K562 (cell line): ENCODE data around the gene SKP2. TPM values are rescaled to one million over a fixed set of nuclear protein-coding genes. Genes with fewer than 3 reads are reported as not detected.

Source experiments
- ATAC-seq: fragments of 200-7000 bp; cut with Tn5 transposase; 3 replicates; pipeline ENCODE4 v1.9.1; 2020; ENCODE audit warnings: moderate library complexity
- BruUV-seq: library from RNA; stranded (reverse); fragments of 400-500 nt; replicated peaks from 2 replicates; lab custom pipeline; 2021; lab: Mats Ljungman, UMichigan
- CTCF ChIA-PET: fragments of 300-600 bp; formaldehyde crosslinking; extraction: SDS; loops from one replicate; lab custom pipeline; 2021; ENCODE audit warnings: low intra/inter-chr PET ratio; lab: Yijun Ruan, JAX
- POLR2A ChIA-PET: fragments of 300-600, 350-650 bp; sonication (Branson Sonifier 250); formaldehyde crosslinking; extraction: SDS; loops from one replicate; lab custom pipeline; 2021; ENCODE audit warnings: antibody characterized with exemption, inconsistent platforms; lab: Yijun Ruan, JAX
- DNase-seq, 4 experiments: peaks; one replicate each; pipeline versions ENCODE4 v3.0.0 to v3.0.0-alpha.2; 2011 to 2018; ENCODE audit warnings: low spot score in 3 of 4, mixed read lengths in 3 of 4; ENCODE audit errors: extremely low read depth in 1 of 4
- FAIRE-seq: peaks from 2 replicates; lab custom pipeline; 2011; peaks lifted over from hg19 to GRCh38; lab: Jason Lieb, UNC
- H2AFZ ChIP-seq: 2 replicates; pipeline ENCODE4 v1.6.0; 2011; ENCODE audit warnings: low read depth, low read length, control low read depth, inconsistent platforms
- H3K27ac ChIP-seq: fragments of 200-600 bp; 3 replicates; pipeline ENCODE4 v1.8.0; 2011; ENCODE audit warnings: low read depth, mild to moderate bottlenecking, control low read depth, inconsistent platforms, low read length, moderate library complexity, mixed read lengths; ENCODE audit errors: extremely low read depth
- H3K27me3 ChIP-seq, 2 experiments: fragments of 300-600 bp in 1 of 2; 2 replicates in 1 of 2; 3 replicates in 1 of 2; pipeline versions ENCODE4 v1.6.0 to v1.8.0; 2011; ENCODE audit warnings: inconsistent platforms in 2 of 2, low read length in 2 of 2, mild to moderate bottlenecking in 1 of 2, mixed read lengths in 1 of 2, moderate library complexity in 1 of 2; ENCODE audit not compliant: control insufficient read depth in 2 of 2, insufficient read depth in 2 of 2
- H3K36me3 ChIP-seq: fragments of 300-600 bp; 3 replicates; pipeline ENCODE4 v1.8.0; 2011; ENCODE audit warnings: mild to moderate bottlenecking, low read length, inconsistent platforms; ENCODE audit not compliant: control insufficient read depth, insufficient read depth
- H3K4me1 ChIP-seq, 2 experiments: fragments of 200-600 bp in 1 of 2; replicated peaks in 1 of 2; 2 replicates in 1 of 2; 3 replicates in 1 of 2; pipeline versions ENCODE4 v1.5.1 to v1.8.0; 2011; ENCODE audit warnings: inconsistent platforms in 2 of 2, low read length in 2 of 2, mild to moderate bottlenecking in 1 of 2, mixed read lengths in 1 of 2, moderate library complexity in 1 of 2; ENCODE audit not compliant: control insufficient read depth in 2 of 2, insufficient read depth in 2 of 2
- H3K4me2 ChIP-seq: 2 replicates; pipeline ENCODE4 v1.6.1; 2011; ENCODE audit warnings: low read length, control low read depth, inconsistent platforms, mixed read lengths; ENCODE audit not compliant: insufficient read depth
- H3K4me3 ChIP-seq: fragments of 200-600 bp; sonication (generic), shearing (Covaris generic); 2 replicates; pipeline ENCODE4 v1.5.1; 2016; ENCODE audit warnings: control low read depth, inconsistent platforms
- H3K79me2 ChIP-seq: fragments of 200-600 bp; 3 replicates; pipeline ENCODE4 v1.8.0; 2011; ENCODE audit warnings: low read length, inconsistent platforms; ENCODE audit not compliant: control insufficient read depth, insufficient read depth
- H3K9ac ChIP-seq, 2 experiments: 2 replicates each; pipeline versions ENCODE4 v1.6.0 to v1.6.1; 2011; ENCODE audit warnings: low read depth in 2 of 2, low read length in 2 of 2, control low read depth in 1 of 2, inconsistent platforms in 1 of 2, mild to moderate bottlenecking in 1 of 2, mixed read lengths in 1 of 2; ENCODE audit not compliant: insufficient read depth in 1 of 2
- H3K9me1 ChIP-seq: one replicate; pipeline ENCODE4 v1.6.0; 2011; ENCODE audit warnings: inconsistent platforms, mild to moderate bottlenecking, low read length, moderate library complexity; ENCODE audit not compliant: control insufficient read depth, insufficient read depth
- H3K9me3 ChIP-seq: replicated peaks from 2 replicates; pipeline ENCODE4 v1.5.1; 2011; ENCODE audit warnings: low read depth, low read length, inconsistent platforms; ENCODE audit not compliant: control insufficient read depth, insufficient read depth
- H4K20me1 ChIP-seq: replicated peaks from 2 replicates; pipeline ENCODE4 v1.6.1; 2011; ENCODE audit warnings: low read length, inconsistent platforms, mixed read lengths; ENCODE audit not compliant: control insufficient read depth, insufficient read depth
- CBX3 ChIP-seq, 2 experiments: IDR thresholded peaks; 1 replicate in 1 of 2; 2 replicates in 1 of 2; pipeline ENCODE4 v1.6.1; 2012; ENCODE audit warnings: inconsistent platforms in 2 of 2, low read length in 2 of 2, borderline replicate concordance in 1 of 2, control low read depth in 1 of 2
- HEY1 ChIP-seq: fragments of 250-450 bp; sonication (Bioruptor Pico); IDR thresholded peaks from 2 replicates; pipeline ENCODE4 v1.5.0; 2020; ENCODE audit warnings: mild to moderate bottlenecking, moderate library complexity, borderline replicate concordance
- NR3C1 ChIP-seq: sonication (generic); formaldehyde crosslinking; IDR thresholded peaks from 2 replicates; pipeline ENCODE4 v1.8.1; 2022; ENCODE audit warnings: missing genetic modification reagents
- PTBP1 ChIP-seq: fragments of 200-400 bp; formaldehyde crosslinking; IDR thresholded peaks from 2 replicates; pipeline ENCODE4 v1.6.1; 2017; ENCODE audit warnings: low read depth, low read length
- TRIM28 ChIP-seq: fragments of 450-650 bp; IDR thresholded peaks from 2 replicates; pipeline ENCODE4 v1.6.1; 2017
- ZNF124 ChIP-seq: sonication (generic); formaldehyde crosslinking; IDR thresholded peaks from 2 replicates; pipeline ENCODE4 v1.8.1; 2022; ENCODE audit warnings: missing genetic modification reagents
- ZNF146 ChIP-seq: IDR thresholded peaks from one replicate; pipeline ENCODE4 v1.6.1; 2018; ENCODE audit warnings: missing compliant biosample characterization; ENCODE audit not compliant: unreplicated experiment
- ZNF212 ChIP-seq: fragments of 450-650 bp; formaldehyde crosslinking; IDR thresholded peaks from 2 replicates; pipeline ENCODE4 v1.4.0; 2020; ENCODE audit warnings: mild to moderate bottlenecking
- WGBS: fragments of 100-300 bp; shearing (Covaris generic); methylation state at CpG from one replicate; pipeline ENCODE4 v1.1.6; 2016; ENCODE audit warnings: low coverage, mixed read lengths; ENCODE audit not compliant: insufficient coverage; ENCODE audit errors: missing lambda C conversion rate; 5-methylcytosine and 5-hydroxymethylcytosine counted together
- in situ Hi-C: fragments of 300-500 bp; cut with MboI; formaldehyde crosslinking; loops from 4 replicates; pipeline ENCODE4 v1.15.0; 2018; ENCODE audit warnings: inconsistent platforms, mixed read lengths
- intact Hi-C: fragments of 100-400 bp; cut with micrococcal nuclease; formaldehyde crosslinking; loops from 2 replicates; pipeline ENCODE4 v1.14.2; 2022
- polyA plus RNA-seq, 8 experiments: library from polyadenylated mRNA; depleted of rRNA in 4 of 8; stranded (reverse) in 5 of 8; unstranded in 3 of 8; fragments of >200 nt; fragmentation: Nextera tagmentation in 2 of 8; fragmentation: Illumina TruSeq in 1 of 8; extraction: Ambion mirVana in 2 of 8; extraction: Trizol in 1 of 8; gene quantifications; 2 replicates each; pipeline versions ENCODE4 v1.2.1 to v1.2.3, GENCODE V29; 2011 to 2014; ENCODE audit warnings: inconsistent platforms in 1 of 8, missing spikeins in 1 of 8
- total RNA-seq, 7 experiments: library from RNA; depleted of rRNA in 6 of 7; stranded (reverse); fragments of >200 nt in 6 of 7; fragmentation: Illumina TruSeq in 2 of 7; extraction: Trizol in 2 of 7; gene quantifications; 2 replicates each; pipeline versions ENCODE4 v1.2.1 to v1.2.3, GENCODE V29; 2011 to 2021; ENCODE audit warnings: low replicate concordance in 1 of 7
- TF ChIP-seq, protein P1 (sequence below): fragments of 250-450 bp; sonication (Bioruptor Pico); IDR thresholded peaks from 2 replicates; pipeline ENCODE4 v1.4.0; 2020
- TF ChIP-seq, protein P2 (sequence below), 2 experiments: fragments of 450-650 bp; IDR thresholded peaks; 2 replicates each; pipeline ENCODE4 v1.6.1; 2016; ENCODE audit warnings: mild to moderate bottlenecking in 2 of 2, borderline replicate concordance in 1 of 2, low read depth in 1 of 2, moderate library complexity in 1 of 2
- TF ChIP-seq, protein P3 (sequence below): conservative IDR thresholded peaks from 2 replicates; pipeline ENCODE4 v1.6.1; 2011; ENCODE audit warnings: low read depth, mild to moderate bottlenecking, low read length; ENCODE audit not compliant: control insufficient read depth

The SKP2 gene
- total and polyA plus RNA-seq, 9 of the 15 experiments (the other 6 are each of a cell fraction or from before 2014, with no cell fraction given) = 30.0 to 97.5 (median 80.8) TPM

DNA sequence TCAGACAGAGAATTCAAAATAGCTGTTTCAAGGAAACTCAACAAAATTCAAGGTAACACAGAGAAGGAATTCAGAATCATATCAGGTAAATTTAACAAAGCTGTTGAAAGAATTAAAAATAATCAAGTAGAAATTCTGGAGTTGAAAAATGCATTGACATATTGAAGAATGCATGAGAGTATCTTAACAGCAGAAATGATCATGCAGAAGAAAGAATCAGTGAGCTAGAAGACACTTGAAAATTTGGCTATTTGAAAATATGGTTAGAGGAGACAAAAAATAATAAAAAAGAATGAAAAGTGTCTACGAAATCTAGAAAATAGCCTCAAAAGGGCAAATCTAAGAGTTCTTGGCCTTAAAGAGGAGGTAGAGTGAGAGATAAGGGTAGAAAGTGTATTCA, 23.1 kb upstream of the SKP2 start:
- DNase-seq = no peak
- Histone ChIP-seq H3K36me3 (peaks cover 2% of the 10 kb centered on the region; the same call in 2 of the 3 replicates), H3K4me1 (no peaks in the 10 kb centered on the region; a peak in 1 of 5 replicates), H3K9me1 (no peaks in the 10 kb centered on the region), H3K4me2 (no peak overlapping the region), H3K79me2 (no peaks in the 10 kb centered on the region), H3K4me3 (no peak overlapping the region), H3K27me3 (no peaks in the 10 kb centered on the region), H3K27ac (no peak overlapping the region), H4K20me1 (no peaks in the 10 kb centered on the region), H3K9me3 (peaks cover 4% of the 10 kb centered on the region; the same call in 1 of the 2 replicates), H3K9ac (no peak overlapping the region), H2AFZ (no peak overlapping the region)
- intact Hi-C loops (no loop called here), in situ Hi-C loops (no loop called here)
- ATAC-seq = no peak
- FAIRE-seq = no peak
- BruUV-seq = no TSS peak
- POLR2A ChIA-PET = interaction anchor here (0.9 to 1.2 kb wide), 2 partner anchors 10 to 23 kb away, joined by 4 to 5 read pairs; partner anchors contain the start of genes LMBRD2 and SKP2
- CTCF ChIA-PET = no interaction called here
- 74% methylated on average over 1 of the region's 1 CpG for WGBS
- TF ChIP-seq ZNF212 = no peak
- no peak for TF ChIP-seq ZNF124 (CRISPR knock-in tag)
- TF ChIP-seq CBX3 (IDR thresholded peaks at IDR 0.05; ENCODE audit: borderline replicate concordance in 1 of 2, low read length in 2 of 2) = peak in 1 of 2 experiments; percentile 84; a peak in 2 of 3 replicates
- 0 out of 2 replicates have a peak, but pooled peaks have one; percentile 61 for TF ChIP-seq TRIM28
- TF ChIP-seq ZNF146 (CRISPR knock-in tag) = no peak
- no peak for TF ChIP-seq HEY1
- TF ChIP-seq PTBP1 = no peak
- TF ChIP-seq, protein P1, sequence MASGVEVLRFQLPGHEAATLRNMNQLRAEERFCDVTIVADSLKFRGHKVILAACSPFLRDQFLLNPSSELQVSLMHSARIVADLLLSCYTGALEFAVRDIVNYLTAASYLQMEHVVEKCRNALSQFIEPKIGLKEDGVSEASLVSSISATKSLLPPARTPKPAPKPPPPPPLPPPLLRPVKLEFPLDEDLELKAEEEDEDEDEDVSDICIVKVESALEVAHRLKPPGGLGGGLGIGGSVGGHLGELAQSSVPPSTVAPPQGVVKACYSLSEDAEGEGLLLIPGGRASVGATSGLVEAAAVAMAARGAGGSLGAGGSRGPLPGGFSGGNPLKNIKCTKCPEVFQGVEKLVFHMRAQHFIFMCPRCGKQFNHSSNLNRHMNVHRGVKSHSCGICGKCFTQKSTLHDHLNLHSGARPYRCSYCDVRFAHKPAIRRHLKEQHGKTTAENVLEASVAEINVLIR (CRISPR knock-in tag) = no peak
- TF ChIP-seq, protein P2, sequence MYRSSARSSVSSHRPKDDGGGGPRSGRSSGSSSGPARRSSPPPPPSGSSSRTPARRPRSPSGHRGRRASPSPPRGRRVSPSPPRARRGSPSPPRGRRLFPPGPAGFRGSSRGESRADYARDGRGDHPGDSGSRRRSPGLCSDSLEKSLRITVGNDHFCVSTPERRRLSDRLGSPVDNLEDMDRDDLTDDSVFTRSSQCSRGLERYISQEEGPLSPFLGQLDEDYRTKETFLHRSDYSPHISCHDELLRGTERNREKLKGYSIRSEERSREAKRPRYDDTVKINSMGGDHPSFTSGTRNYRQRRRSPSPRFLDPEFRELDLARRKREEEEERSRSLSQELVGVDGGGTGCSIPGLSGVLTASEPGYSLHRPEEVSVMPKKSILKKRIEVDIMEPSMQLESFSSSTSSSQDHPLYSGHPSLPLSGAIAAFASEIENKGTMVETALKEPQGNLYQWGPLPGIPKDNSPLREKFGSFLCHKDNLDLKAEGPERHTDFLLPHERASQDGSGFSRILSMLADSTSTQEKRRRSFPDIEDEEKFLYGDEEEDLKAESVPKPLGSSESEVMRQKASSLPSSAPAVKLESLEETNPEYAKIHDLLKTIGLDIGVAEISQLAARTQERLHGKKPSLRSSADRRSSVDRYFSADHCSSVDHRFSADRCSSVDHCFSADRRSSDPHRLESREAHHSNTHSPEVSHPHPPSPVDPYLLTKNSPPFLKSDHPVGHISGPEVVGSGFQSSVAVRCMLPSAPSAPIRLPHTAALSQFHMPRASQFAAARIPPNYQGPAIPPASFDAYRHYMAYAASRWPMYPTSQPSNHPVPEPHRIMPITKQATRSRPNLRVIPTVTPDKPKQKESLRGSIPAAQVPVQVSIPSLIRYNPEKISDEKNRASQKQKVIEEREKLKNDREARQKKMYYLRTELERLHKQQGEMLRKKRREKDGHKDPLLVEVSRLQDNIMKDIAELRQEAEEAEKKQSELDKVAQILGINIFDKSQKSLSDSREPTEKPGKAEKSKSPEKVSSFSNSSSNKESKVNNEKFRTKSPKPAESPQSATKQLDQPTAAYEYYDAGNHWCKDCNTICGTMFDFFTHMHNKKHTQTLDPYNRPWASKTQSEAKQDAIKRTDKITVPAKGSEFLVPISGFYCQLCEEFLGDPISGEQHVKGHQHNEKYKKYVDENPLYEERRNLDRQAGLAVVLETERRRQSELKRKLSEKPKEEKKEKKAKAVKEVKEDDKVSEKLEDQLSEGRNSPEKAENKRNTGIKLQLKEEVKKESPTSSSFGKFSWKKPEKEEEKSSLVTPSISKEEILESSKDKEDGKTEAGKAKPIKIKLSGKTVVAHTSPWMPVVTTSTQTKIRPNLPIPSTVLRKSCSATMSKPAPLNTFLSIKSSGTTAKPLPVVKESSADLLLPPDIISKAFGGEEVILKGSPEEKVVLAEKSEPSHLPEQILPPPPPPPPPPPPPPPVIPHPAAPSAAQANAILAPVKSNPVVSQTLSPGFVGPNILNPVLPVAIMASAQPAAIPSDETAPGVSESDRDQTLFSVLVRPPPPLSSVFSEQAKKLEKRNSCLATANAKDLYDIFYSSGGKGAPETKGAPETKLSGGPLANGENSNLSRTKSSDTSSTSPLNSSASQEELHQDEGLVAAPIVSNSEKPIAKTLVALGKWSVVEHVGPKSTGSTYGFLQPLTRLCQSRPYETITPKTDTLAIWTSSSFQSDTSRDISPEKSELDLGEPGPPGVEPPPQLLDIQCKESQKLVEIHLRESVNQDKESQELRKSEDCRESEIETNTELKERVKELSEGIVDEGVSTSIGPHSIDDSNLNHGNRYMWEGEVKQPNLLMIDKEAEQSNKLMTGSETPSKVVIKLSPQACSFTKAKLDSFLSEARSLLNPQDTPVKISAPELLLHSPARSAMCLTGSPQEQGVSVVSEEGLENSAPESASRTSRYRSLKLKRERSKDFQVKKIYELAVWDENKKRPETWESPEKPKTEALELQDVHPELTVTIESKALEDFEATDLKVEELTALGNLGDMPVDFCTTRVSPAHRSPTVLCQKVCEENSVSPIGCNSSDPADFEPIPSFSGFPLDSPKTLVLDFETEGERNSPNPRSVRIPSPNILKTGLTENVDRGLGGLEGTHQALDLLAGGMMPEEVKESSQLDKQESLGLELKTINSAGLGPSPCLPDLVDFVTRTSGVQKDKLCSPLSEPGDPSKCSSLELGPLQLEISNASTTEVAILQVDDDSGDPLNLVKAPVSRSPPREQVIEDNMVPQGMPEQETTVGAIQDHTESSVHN (IDR thresholded peaks at IDR 0.05; ENCODE audit: borderline replicate concordance in 1 of 2, low read depth in 1 of 2) = no peak
- TF ChIP-seq, protein P3, sequence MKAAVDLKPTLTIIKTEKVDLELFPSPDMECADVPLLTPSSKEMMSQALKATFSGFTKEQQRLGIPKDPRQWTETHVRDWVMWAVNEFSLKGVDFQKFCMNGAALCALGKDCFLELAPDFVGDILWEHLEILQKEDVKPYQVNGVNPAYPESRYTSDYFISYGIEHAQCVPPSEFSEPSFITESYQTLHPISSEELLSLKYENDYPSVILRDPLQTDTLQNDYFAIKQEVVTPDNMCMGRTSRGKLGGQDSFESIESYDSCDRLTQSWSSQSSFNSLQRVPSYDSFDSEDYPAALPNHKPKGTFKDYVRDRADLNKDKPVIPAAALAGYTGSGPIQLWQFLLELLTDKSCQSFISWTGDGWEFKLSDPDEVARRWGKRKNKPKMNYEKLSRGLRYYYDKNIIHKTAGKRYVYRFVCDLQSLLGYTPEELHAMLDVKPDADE = no peak
- no peak for TF ChIP-seq NR3C1 (CRISPR knock-in tag)
